SK-N-SH treated with all-trans-retinoic acid at 6 μM for 48 hours (cell line): ENCODE results near the gene SYT6.

Experiments used
- ARNTL ChIP-seq: fragments of 450-650 bp; formaldehyde crosslinking; IDR thresholded peaks from 2 replicates; pipeline ENCODE4 v1.5.0; 2020; ENCODE audit warnings: low read depth, mild to moderate bottlenecking, moderate library complexity, borderline replicate concordance
- RARB ChIP-seq: fragments of 250-450 bp; sonication (Bioruptor Pico); IDR thresholded peaks from 2 replicates; pipeline ENCODE4 v1.8.0; 2021; ENCODE audit warnings: mild to moderate bottlenecking, moderate library complexity
- TF ChIP-seq, protein P1 (sequence below): fragments of 250-450 bp; sonication (Bioruptor Pico); IDR thresholded peaks from 2 replicates; pipeline ENCODE4 v1.5.0; 2020; ENCODE audit warnings: mild to moderate bottlenecking, moderate library complexity

DNA sequence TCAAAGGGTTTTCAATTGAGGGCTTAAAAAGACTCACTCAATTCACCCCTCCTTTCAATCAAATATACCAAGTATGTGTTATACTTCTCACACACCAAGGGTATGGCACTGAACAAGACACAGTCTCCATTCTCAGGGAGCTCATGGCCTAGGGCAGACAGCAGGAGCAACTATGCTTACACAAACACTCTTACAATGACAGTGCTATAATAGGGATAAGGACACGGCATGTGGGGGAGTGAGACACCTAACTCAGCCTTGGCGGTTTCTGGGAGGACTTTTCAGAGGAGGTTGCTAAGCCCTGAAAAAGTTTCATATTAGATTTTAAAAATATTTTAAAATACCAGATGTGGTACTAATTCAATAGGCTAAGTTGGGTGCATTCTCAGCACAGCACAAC, 22.7 kb upstream of the SYT6 start:
- TF ChIP-seq, protein P1, sequence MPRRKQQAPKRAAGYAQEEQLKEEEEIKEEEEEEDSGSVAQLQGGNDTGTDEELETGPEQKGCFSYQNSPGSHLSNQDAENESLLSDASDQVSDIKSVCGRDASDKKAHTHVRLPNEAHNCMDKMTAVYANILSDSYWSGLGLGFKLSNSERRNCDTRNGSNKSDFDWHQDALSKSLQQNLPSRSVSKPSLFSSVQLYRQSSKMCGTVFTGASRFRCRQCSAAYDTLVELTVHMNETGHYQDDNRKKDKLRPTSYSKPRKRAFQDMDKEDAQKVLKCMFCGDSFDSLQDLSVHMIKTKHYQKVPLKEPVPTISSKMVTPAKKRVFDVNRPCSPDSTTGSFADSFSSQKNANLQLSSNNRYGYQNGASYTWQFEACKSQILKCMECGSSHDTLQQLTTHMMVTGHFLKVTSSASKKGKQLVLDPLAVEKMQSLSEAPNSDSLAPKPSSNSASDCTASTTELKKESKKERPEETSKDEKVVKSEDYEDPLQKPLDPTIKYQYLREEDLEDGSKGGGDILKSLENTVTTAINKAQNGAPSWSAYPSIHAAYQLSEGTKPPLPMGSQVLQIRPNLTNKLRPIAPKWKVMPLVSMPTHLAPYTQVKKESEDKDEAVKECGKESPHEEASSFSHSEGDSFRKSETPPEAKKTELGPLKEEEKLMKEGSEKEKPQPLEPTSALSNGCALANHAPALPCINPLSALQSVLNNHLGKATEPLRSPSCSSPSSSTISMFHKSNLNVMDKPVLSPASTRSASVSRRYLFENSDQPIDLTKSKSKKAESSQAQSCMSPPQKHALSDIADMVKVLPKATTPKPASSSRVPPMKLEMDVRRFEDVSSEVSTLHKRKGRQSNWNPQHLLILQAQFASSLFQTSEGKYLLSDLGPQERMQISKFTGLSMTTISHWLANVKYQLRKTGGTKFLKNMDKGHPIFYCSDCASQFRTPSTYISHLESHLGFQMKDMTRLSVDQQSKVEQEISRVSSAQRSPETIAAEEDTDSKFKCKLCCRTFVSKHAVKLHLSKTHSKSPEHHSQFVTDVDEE (CRISPR knock-in tag) = no peak
- TF ChIP-seq RARB (no peak), ARNTL (no peak)
